ENCODE measurements around the gene DAZAP1. TPM values are rescaled to one million over a fixed set of nuclear protein-coding genes. Genes with fewer than 3 reads are reported as not detected.
A peak's percentile ranks its signal among the peaks of the same experiment; 100 is the strongest.

DAZAP1 gene
- 69.4 and 70.3 TPM in 2 replicates for total RNA-seq

DNA sequence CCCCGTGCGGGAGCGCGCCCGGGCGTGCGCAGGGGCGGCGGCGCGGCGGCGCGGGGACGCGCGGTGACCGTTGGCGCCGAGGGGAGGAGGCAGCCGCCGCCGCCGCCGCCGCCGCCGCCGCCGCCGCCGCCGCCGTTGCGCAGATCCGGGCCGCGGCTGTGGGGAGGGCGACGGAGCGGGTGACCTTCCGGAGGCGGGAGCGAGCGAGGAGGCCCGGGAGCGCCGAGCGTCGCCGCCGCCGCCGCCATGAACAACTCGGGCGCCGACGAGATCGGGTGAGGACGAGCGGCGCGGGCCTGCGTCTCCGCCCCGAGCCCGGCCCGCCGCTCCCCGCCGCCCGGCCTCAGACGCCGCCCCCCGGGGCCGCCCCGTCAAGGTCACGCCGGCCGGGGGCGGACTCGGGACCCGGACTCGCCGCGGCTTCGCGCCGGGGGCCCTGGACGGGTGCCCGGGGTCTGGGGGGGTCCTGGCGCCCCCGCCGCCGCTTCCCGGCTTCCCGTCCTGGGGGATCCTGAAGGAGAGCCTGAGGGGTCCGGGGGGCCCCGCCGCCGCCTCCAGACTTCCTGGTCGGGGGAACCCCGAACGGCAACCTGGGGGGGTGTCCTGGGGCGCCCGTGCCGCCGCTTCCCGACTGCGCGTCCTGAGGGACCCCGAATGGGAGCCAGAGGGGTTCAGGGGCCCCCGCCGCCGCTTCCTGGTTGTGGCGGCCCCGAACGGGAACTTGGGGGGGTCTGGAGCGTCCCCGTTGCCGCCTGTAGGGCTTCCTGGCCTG is at the start of gene DAZAP1:
TSS of gene DAZAP1 (plus strand) at position 59 of the 772 bp plus-strand sequence. CDS start at position 247, 188 bp downstream.
- DNase-seq (ENCODE audit: low read depth in 2 of 2): no peak

DNA sequence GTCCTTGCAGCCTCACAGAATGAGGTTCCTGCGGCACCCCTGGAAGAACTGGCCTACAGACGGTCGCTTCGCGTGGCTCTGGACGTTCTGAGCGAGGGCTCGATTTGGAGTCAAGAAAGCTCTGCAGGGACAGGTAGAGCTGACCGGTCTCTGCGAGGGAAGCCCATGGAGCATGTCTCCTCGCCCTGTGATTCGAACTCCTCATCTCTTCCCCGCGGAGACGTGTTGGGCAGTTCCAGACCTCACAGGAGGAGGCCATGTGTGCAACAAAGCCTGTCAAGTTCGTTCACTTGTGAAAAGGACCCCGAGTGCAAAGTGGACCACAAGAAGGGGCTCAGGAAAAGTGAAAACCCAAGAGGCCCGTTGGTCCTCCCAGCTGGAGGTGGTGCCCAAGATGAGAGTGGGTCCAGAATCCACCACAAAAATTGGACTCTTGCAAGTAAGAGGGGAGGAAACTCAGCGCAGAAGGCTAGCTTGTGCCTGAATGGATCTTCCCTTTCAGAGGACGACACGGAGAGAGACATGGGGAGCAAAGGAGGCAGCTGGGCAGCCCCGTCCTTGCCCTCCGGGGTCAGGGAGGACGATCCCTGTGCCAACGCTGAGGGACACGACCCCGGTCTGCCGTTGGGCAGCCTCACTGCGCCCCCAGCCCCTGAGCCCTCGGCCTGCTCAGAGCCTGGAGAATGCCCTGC is 47.1 kb upstream of the DAZAP1 start:
- DNase-seq (ENCODE audit: low read depth in 2 of 2): no peak

DNA sequence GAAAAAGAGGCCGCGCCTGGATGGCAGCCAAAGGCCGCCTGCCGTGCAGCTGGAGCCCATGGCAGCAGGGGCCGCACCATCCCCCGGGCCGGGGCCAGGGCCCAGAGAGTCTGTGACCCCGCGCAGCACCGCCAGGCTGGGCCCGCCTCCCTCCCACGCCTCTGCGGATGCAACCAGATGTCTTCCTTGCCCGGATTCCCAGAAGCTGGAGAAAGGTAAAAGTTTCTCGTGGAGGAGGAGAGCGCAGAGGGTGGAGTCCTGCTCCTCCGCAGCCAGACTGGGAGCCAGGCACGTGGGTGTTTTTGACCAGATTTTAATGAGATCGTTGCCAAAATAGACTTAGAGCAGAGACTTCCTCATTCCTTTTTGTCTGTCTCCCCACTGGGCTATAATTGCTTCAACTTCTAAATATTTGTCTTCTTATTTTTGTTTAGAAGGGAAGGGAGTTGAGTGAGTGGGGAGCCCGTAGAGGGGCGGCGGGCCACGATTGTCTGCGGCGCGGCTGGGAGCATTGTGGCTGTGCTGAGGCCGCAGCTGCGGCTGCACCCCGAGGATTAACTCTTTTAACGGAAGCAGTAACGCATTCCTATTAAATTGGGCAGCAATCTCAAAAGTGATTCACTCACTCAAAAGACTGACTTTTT is 46.4 kb upstream of the DAZAP1 start:
- peak in 1 of 2 donors; percentile 64 for DNase-seq (ENCODE audit: low read depth in 2 of 2)

DNA sequence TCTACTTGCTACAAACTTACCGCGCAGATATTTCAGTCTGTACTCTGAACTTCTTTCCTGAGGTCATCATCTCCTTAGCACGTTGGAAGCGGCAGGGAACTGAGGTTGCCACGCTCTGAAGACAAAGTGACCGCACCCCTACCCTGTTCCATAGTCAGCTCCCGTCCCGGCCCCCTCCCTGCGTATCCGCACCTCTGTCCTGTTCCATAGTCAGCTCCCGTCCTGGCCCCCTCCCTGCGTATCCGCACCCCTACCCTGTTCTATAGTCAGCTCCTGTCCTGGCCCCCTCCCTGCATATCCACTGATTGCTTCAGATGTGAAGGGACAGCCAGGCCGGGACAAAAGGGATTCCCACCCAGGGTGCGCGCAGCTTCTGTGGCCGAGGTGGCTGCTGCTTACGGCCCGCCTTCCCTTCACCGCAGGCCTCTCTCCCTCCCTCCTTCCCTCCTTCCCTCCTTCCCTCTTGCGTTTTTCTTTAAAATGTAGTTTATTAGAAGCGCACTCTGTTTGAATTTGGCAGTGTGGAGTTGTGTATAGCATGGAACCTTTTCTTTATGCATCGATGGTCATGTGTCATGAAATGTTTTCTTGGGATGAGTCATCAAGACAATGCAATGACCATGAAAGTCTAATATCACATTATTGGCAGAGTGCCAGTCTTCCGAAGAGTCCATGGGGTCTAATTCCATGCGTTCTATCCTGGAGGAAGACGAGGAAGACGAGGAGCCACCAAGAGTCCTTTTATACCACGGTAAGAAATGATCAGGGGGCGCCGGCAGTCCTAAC is 45.6 kb upstream of the DAZAP1 start:
- DNase-seq (ENCODE audit: low read depth in 2 of 2): peak in 1 of 2 donors; percentile 71

DNA sequence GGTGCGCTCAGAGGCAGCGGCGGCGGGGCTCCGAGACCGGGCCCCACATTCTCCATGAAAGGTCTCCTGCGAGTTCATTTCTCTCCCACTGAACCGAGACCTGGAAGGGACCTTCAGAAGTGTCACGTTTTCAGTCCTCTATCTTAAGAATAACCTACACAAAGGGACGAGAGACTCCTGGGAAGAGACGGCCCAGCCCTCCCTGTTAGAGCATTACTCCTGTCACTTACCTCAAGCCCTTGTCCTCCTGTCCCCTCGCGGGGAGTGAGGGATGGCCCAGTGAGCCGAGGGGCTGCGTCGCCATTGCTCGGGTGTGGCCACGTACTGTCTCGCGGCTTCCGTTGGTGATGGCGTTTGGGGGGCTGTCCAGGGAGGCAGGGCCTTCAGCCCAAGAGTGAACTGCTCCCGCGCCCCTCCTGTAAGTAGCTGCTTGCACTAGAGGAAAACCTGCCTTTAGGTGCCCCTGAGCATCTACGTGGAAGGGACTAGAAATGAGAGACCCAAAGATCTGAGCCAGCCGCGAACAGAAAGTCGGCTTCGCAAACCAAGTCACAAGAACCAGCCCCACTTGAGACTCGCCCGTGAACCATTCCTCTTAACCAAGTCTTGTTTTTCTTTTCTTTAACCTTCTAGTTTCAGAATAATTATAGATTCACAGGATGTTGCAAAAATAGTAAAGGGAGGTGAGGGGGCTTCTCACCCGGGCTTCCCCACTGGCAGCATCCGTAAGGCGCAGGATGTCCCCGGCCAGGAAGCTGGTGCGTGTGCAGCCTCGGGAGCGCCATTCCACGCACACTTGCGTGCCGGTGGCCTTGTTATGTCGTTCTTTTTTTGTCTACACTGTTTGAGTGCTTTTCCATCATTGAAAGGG is 44.8 kb upstream of the DAZAP1 start:
- DNase-seq (ENCODE audit: low read depth in 2 of 2): no peak

DNA sequence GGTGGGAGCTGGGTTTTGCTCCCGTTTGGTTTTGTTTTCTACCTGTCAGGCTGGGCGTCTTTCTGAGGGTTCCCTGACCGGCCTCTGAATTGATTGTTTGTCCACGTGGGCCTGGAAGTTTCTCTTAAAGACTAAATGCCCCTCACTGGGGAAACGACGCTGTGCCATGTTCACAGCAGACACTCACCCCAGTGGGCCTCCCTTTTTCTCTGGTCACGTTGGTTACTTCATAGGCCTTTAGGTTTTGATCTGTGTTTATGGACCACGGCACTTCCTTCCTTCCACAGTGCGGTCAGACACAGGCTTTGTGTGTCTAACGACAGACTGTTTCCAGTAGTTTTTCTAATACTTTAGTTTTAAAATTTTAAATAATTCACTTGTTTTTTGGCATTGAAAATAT is 43.8 kb upstream of the DAZAP1 start:
- DNase-seq (ENCODE audit: low read depth in 2 of 2): peak; percentile 43 to 54

DNA sequence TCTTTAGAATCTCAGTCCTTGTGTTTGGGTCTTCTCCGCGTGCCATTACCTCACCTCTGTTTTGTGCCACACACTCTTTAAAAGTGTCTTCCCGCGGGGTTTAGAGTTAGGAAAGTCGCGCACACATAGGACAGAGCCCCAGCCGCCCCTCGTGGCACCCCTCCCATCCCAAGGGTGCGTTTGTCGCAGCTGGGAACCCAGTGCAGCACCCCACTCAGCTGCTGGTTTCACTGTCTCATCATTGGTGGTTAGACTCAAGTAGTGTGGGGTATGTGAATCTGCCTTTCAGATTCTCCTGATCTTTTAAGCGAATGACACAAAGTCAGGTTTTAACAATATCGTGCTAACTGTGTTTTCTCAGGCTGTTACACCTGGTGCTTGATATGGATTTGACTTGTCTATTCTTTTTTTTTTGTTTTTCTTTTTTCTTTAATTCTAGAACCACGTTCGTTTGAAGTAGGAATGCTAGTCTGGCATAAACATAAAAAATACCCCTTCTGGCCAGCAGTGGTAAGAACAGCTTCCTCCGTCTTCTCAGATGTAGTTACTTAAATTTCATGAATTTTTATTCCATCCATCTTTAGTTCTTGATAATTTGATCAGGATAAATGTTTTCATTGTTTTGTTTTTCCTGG is 43.2 kb upstream of the DAZAP1 start:
- no peak for DNase-seq (ENCODE audit: low read depth in 2 of 2)

DNA sequence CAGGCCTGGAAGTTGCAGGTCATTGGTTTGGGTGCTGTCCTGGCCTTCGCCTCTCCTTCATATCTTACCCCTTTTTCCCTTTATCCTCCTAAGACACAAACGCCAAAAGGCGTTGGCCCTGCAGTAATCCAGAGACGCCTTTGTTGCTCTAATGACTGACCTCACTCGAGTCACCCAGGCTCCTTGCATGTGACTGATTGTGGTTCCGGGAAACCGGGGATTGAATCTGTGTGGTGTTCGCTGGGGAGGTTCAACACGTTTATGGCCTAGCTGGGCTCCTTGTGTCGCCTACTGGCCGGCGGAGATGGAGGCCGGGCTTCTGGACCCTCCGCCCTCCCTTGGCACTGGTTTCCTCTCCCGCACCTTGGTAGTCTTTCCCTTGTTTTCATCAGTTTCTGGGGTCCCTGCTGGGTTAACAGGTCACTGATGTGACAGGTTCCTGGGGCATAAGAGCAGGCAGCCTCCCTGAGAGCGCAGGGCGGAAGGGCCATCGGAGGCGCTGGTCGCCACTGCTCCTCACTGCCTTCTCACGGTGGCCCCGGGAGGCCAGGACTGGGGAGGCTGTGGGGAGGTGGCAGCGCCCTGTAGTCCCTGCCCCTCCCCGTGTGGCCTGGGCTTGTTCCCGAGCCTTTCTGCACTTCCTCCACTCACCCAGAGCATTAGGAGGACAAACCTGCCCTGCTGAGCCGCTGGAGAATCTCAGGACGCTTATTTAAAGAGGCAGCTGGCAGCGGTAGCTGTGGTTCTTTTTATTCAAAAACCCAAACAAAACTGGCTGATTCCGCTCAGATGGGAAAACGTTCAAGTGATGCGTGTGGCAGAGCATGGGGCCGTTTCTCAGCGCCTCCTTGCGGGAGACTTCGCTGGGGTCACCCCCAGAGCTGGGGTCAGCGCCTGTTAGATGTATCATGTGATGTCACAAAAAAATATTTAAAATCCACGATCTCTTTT is 41.8 kb upstream of the DAZAP1 start:
- no peak for DNase-seq (ENCODE audit: low read depth in 2 of 2)

DNA sequence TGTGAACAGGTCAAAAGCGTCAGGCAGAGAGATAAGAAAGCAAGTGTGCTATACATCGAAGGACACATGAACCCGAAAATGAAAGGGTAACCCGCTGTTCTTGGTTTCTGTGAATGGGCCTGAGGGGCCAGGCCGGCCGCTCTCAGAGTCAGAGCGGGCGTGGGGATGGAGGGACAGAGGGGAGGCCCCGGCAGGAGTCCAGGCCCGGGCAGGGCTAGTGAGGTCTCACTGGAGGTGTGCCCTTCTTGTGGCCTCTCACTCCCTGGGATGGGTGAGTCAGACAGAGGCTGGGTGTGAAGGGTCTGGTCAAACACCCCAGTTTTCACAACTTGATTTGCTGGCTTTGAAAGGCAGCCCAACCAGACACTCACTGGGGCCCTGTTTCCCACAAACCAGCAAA is 41.1 kb upstream of the DAZAP1 start:
- DNase-seq (ENCODE audit: low read depth in 2 of 2): no peak

DNA sequence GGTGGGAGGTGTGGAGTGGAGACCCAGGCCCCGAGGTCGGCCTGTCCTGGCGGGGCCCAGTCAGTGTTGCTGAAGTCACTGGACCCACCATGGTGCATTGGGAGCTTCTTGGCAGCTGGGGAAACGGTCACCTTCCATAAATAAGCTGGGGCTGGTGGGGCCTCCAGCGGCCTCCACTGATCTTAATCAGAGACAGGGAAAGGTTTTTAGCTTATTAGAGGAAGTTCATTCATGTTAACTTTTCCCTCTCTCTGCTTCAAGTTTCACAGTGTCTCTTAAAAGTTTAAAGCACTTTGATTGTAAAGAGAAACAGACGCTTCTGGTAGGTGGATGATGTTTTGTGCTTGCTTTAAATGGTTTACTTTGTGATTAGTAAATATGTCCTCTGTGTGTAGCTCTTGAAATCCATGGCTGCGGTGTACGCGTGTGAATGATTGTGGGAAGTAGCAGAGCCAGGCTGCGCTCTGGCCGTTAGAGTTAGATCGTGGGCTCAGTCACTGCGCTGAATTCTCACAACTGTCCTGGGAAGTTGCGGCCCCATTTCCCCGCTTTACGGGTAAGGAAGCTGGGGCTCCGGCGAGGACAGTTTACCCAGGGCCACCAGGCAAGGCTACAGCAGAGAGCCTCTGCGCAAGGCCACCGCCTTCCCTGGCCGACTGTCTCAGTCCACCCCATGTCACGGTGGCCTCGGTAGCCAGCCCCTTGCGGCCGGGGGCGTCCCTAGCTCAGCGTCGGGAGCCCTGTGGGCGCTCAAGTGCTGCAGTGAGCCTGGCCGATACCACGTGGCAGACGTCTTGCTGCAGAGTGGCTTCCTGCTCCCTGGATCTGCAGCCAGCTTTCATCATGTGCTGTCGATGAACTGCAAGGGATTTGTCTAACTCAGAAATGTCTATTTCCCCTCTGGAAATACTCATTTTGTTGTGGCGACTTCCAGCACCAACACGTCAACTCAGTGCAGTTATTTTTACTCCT is 40.2 kb upstream of the DAZAP1 start:
- DNase-seq (ENCODE audit: low read depth in 2 of 2): no peak

DNA sequence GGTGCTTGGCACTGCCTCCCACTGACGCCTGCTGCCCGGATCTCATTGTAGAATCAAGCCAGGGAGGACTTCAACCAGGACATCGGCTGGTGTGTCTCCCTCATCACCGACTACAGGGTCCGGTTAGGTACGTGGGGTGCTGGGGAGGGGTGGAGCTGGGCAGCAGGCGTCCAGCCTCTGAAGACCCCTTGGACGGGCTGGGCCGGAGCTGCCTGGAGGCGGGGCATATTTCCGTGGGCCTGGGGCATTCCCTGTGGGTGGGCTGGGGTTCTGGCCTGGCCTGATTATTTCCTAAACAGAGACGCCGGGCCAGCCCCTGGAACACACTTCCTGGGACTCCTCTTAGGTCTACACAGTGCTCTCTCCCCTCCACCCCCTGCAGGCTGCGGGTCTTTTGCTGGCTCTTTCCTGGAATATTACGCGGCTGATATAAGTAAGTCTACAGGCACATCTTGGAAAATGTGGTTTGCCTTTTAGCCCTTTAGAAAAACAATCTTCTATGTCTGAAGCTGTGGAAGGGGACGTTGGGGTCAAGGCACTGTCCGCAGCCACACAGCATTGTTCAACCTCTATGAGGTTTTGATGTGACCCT is 38.1 kb upstream of the DAZAP1 start:
- no peak for DNase-seq (ENCODE audit: low read depth in 2 of 2)

DNA sequence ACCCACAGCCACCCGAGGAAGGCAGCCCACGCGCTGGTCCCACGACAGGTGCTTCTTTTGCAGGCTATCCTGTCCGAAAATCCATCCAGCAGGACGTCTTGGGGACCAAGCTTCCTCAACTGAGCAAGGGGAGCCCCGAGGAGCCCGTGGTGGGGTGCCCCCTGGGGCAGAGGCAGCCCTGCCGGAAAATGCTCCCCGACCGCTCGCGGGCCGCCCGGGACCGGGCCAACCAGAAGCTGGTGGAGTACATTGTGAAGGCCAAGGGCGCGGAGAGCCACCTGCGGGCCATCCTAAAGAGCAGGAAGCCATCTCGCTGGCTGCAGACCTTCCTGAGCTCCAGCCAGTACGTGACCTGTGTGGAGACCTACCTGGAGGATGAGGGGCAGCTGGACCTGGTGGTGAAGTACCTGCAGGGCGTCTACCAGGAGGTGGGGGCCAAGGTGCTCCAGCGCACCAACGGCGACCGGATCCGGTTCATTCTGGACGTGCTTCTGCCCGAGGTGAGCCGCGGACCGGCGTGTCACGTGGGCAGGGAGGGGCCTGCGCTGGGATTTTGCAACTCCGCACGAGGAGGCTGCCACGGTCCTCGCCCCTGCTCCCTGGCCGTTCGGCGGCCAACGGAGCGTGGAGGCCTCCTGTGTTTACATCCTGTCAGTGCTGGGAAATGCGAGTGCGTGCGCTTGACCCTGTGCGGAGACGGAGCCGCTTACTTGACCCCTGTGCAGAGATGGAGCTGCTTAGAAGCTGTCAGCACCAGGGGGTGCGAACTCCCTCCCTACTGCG is 36.6 kb upstream of the DAZAP1 start:
- DNase-seq (ENCODE audit: low read depth in 2 of 2): no peak

DNA sequence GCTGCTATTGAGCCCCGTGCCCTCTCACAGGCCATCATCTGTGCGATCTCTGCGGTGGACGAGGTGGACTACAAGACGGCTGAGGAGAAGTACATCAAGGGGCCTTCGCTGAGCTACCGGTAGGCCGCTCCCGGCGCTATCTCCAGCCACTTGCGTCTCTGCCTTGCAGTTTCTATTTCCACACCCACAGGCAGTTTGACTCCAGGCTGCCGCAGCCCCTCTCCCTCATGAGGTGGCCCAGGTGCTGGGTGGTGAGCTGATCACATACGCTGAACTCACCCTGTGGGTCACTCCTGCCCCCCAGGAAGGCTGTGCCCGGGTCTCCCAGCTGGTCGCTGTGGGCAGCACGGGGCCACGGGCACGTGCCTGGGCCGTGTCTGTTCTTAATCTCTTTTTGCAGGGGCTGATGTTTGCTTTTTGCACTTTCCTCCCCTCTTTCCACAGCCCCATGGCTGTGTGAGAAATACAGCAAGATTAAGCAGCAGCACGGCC is 34.3 kb upstream of the DAZAP1 start:
- DNase-seq (ENCODE audit: low read depth in 2 of 2): no peak

DNA sequence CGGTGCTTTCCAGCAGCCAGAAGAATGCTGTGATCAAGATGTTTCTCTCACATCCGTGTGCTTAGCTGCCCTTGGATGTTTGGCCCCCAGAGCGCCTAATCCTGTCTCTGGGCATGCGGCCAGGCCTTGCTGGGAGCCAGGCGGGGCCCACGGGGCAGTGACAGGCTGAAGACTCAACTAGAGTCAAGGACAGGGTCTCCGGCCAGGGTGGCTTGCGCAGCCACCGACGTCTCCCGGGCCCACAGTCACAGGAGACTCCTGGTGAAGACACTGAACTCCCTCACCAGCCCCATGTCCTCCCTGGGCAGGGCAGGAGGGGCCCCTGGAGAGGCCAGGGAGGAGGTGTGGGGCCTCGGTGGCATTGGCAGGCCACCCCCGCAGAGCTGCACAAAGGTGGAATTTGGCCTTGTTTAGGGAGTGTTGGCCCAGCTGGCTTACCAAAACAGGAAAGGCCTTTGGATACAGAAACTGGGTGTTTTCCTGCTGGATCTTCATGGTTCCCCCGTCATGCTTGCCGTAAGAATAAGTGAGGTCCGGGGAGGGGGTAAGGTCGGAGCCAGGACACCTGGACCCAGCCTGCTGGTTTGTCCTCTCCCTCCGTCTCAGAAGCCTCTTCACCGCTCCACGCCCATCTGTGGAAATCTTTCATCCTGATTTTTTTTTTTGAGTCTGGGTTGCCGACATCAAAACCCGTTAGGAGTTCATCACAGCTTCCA is 33.7 kb upstream of the DAZAP1 start:
- DNase-seq (ENCODE audit: low read depth in 2 of 2): peak in 1 of 2 donors; percentile 21

DNA sequence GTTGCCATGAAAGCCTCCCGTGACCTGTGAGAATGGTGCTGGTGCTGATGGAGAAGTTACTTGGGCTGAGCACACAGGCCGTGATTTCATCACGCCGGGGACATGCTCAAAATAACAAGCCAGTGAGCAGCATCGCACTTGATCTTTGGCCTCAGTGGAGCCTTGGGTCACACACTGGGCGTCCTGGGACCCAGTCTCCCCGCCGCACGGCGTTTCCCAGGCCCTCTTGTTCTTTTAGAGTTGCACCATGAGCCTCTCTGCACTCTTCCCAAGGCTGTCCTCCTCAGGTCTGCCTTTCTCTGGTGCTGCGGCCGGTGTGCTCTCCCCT is 33.2 kb upstream of the DAZAP1 start:
- DNase-seq (ENCODE audit: low read depth in 2 of 2): no peak

DNA sequence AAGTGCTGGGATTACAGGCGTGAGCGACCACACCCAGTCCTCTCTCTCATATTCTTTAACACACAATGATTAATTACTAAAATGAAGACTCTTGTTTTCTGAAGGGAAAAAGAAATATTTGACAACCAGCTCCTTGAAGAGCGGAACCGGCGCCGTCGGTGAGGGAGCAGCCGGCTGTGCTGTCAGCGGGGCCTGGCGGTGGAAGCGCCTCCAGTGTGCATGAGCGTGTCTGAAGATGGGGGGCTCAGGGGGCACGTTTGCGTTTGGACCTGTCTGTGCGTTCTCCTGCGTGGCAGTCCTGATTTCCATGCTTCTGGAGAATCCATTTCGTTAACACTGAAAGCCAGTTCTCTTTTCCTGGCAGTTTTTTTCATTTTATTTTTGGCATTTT is 31.0 kb upstream of the DAZAP1 start:
- DNase-seq (ENCODE audit: low read depth in 2 of 2): no peak

Measured in dermis microvascular lymphatic vessel endothelial cell (primary cell).